Measurements from ENCODE around the gene OR2C1. TPM values are rescaled to one million over a fixed set of nuclear protein-coding genes. Genes with fewer than 3 reads are reported as not detected.
A peak's percentile ranks its signal among the peaks of the same experiment; 100 is the strongest.

Gene OR2C1
- 0.03 TPM for polyA plus RNA-seq (2013)

DNA sequence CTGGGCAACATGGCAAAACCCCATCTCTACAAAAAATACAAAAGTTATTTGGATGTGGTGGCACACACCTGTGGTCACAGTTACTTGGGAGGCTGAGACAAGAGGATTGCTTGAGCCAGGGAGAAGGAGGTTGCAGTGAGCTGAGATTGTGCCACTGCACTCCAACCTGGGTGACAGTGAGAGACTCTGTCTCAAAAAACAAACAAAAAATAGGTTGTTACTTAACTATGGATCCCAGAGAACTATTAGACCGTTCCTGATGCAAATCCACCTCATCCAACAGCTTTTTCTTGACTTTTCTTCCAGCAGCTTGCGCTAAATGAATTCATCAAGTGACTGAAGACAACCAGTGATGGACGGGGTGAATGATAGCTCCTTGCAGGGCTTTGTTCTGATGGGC is at the start of gene OR2C1:
Gene OR2C1, plus strand, starts transcription at position 301 of the 400 bp plus-strand sequence. Its CDS starts 52 bp downstream, at position 353.
- WGBS (ENCODE audit: insufficient coverage): 82% methylated on average over 3 of the region's 3 CpGs
- POLR2A ChIA-PET: no interaction called here
- H3K27ac ChIP-seq (ENCODE audit: insufficient read depth in 1 of 2, low read depth in 1 of 2, low read length in 2 of 2, poor library complexity in 1 of 2, severe bottlenecking in 2 of 2): no peak within 1 kb of the TSS
- no peak within 1 kb of the TSS for H3K4me3 ChIP-seq (ENCODE audit: control insufficient read depth in 1 of 7, extremely low read depth in 1 of 7, insufficient read depth in 4 of 7, low read depth in 2 of 7, low read length in 6 of 7)
- H3K9me3 ChIP-seq (ENCODE audit: control extremely low read depth in 1 of 5, control insufficient read depth in 4 of 5, insufficient read depth in 2 of 5, low read depth in 1 of 5, low read length in 4 of 5): peaks cover 0 to 16% (median 10%) of the 10 kb centered on the region in 5 experiments
- no peaks in the 10 kb centered on the region for H3K27me3 ChIP-seq (replicated peaks in 2 of 5; ENCODE audit: control insufficient read depth in 4 of 5, insufficient read depth in 5 of 5, low read length in 4 of 5)
- no peak for DNase-seq
- CTCF ChIA-PET: no interaction called here
- H3K36me3 ChIP-seq (ENCODE audit: control insufficient read depth in 4 of 4, insufficient read depth in 4 of 4, low read length in 3 of 4): no peaks in the 10 kb centered on the region
- H3K4me1 ChIP-seq (ENCODE audit: control extremely low read depth in 1 of 4, control insufficient read depth in 4 of 4, insufficient read depth in 4 of 4, low read length in 3 of 4): no peaks in the 10 kb centered on the region

DNA sequence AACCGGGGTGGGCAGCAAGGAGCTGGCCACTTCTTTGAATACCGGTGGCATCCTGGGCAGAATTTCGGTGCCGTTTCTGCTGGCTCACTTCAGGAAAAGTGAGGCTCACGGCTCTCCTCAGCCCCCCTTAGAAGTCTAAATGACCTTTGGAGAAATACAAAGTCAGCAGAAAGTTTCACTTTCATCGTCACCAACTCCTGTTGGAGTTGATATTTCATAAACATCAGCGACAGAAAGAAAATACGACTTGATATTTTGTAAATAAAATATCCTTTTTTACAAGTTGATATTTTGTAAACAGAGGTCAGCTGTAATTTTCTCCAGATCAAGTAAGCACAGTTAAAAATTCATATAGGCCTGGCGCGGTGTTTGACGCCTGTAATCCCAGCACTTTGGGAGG is 49.6 kb upstream of the OR2C1 start:
- peak overlapping the region; percentile 70 to 83 (median 81) for H3K4me3 ChIP-seq (ENCODE audit: control insufficient read depth in 1 of 7, extremely low read depth in 1 of 7, insufficient read depth in 4 of 7, low read depth in 2 of 7, low read length in 6 of 7)
- H3K36me3 ChIP-seq (ENCODE audit: control insufficient read depth in 4 of 4, insufficient read depth in 4 of 4, low read length in 3 of 4): peaks cover 11 to 50% (median 27%) of the 10 kb centered on the region in 4 experiments
- peak overlapping the region in 1 of 2 experiments; percentile 86 for H3K27ac ChIP-seq (ENCODE audit: insufficient read depth in 1 of 2, low read depth in 1 of 2, low read length in 2 of 2, poor library complexity in 1 of 2, severe bottlenecking in 2 of 2)
- DNase-seq: no peak
- 57% methylated on average over 8 of the region's 11 CpGs for WGBS (ENCODE audit: insufficient coverage)
- H3K9me3 ChIP-seq (ENCODE audit: control extremely low read depth in 1 of 5, control insufficient read depth in 4 of 5, insufficient read depth in 2 of 5, low read depth in 1 of 5, low read length in 4 of 5): peaks cover 9 to 71% (median 56%) of the 10 kb centered on the region in 5 experiments
- peaks cover 2 to 14% (median 10%) of the 10 kb centered on the region in 4 experiments for H3K4me1 ChIP-seq (ENCODE audit: control extremely low read depth in 1 of 4, control insufficient read depth in 4 of 4, insufficient read depth in 4 of 4, low read length in 3 of 4)
- H3K27me3 ChIP-seq (replicated peaks in 2 of 5; ENCODE audit: control insufficient read depth in 4 of 5, insufficient read depth in 5 of 5, low read length in 4 of 5): no peaks in the 10 kb centered on the region
- POLR2A ChIA-PET: interaction anchor here (0.8 to 1.7 kb wide), 3 partner anchors 23 to 173 kb away, joined by 4 to 5 read pairs (median 4); no protein-coding TSS in a partner anchor
- CTCF ChIA-PET: no interaction called here

DNA sequence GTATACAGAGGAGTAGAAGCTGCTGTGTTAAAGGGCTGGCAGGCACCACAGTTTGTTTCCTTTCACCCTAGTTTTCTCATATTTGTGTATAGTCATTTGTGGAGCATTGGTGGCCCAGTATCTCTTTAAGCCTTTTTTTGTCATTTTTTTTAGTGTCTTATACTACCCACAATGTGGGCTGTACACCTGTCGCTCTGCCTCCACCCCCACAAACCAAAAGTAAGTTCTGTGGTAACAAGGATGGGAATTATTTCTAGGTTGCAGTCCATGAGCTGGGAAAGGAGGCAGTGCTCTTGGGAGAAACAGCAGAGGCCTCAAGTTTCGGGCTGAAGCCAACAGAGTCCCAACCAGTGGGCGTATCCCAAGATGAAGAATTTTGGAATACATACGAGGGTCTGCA is 44.2 kb upstream of the OR2C1 start:
- no peaks in the 10 kb centered on the region for H3K4me1 ChIP-seq (ENCODE audit: control extremely low read depth in 1 of 4, control insufficient read depth in 4 of 4, insufficient read depth in 4 of 4, low read length in 3 of 4)
- ChIA-PET POLR2A (no interaction called here), CTCF (interaction anchor here (0.7 to 1.2 kb wide), 2 partner anchors 11 to 22 kb away, joined by 3 read pairs; no protein-coding TSS in a partner anchor)
- H3K27me3 ChIP-seq (replicated peaks in 2 of 5; ENCODE audit: control insufficient read depth in 4 of 5, insufficient read depth in 5 of 5, low read length in 4 of 5): no peaks in the 10 kb centered on the region
- DNase-seq: no peak
- H3K9me3 ChIP-seq (ENCODE audit: control extremely low read depth in 1 of 5, control insufficient read depth in 4 of 5, insufficient read depth in 2 of 5, low read depth in 1 of 5, low read length in 4 of 5): peaks cover 3 to 96% (median 80%) of the 10 kb centered on the region in 5 experiments
- 100% methylated on average over 3 of the region's 4 CpGs for WGBS (ENCODE audit: insufficient coverage)
- H3K27ac ChIP-seq (ENCODE audit: insufficient read depth in 1 of 2, low read depth in 1 of 2, low read length in 2 of 2, poor library complexity in 1 of 2, severe bottlenecking in 2 of 2): no peak overlapping the region
- H3K36me3 ChIP-seq (ENCODE audit: control insufficient read depth in 4 of 4, insufficient read depth in 4 of 4, low read length in 3 of 4): peaks cover 33 to 88% (median 63%) of the 10 kb centered on the region in 4 experiments
- H3K4me3 ChIP-seq (ENCODE audit: control insufficient read depth in 1 of 7, extremely low read depth in 1 of 7, insufficient read depth in 4 of 7, low read depth in 2 of 7, low read length in 6 of 7): no peak overlapping the region

DNA sequence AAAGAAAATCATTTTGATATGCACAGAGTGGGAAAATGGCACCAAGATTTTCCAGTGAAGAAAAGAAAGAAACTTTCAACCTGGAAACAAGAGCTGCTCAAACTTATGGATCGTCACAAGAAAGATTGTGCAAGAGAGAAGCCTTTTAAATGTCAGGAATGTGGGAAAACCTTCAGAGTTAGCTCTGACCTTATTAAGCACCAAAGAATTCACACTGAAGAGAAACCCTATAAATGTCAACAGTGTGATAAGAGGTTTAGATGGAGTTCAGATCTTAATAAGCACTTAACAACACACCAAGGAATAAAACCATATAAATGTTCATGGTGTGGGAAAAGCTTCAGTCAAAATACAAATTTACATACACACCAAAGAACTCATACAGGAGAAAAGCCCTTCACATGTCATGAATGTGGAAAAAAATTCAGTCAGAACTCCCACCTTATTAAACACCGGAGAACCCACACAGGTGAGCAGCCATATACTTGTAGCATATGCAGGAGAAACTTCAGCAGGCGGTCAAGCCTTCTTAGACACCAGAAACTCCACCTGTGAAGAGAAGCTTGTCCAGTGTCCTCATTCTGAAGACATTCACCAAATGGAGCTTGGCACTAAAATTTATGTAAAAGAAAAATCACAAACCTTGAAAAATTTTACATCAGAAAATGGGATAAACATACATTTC is 38.2 kb upstream of the OR2C1 start:
- Histone ChIP-seq H3K27me3 (replicated peaks in 2 of 5; ENCODE audit: control insufficient read depth in 4 of 5, insufficient read depth in 5 of 5, low read length in 4 of 5) (no peaks in the 10 kb centered on the region), H3K9me3 (ENCODE audit: control extremely low read depth in 1 of 5, control insufficient read depth in 4 of 5, insufficient read depth in 2 of 5, low read depth in 1 of 5, low read length in 4 of 5) (peaks cover 16 to 94% (median 77%) of the 10 kb centered on the region in 5 experiments), H3K27ac (ENCODE audit: insufficient read depth in 1 of 2, low read depth in 1 of 2, low read length in 2 of 2, poor library complexity in 1 of 2, severe bottlenecking in 2 of 2) (no peak overlapping the region), H3K4me1 (ENCODE audit: control extremely low read depth in 1 of 4, control insufficient read depth in 4 of 4, insufficient read depth in 4 of 4, low read length in 3 of 4) (no peaks in the 10 kb centered on the region), H3K4me3 (ENCODE audit: control insufficient read depth in 1 of 7, extremely low read depth in 1 of 7, insufficient read depth in 4 of 7, low read depth in 2 of 7, low read length in 6 of 7) (no peak overlapping the region), H3K36me3 (ENCODE audit: control insufficient read depth in 4 of 4, insufficient read depth in 4 of 4, low read length in 3 of 4) (peaks cover 34 to 58% (median 50%) of the 10 kb centered on the region in 4 experiments)
- CTCF ChIA-PET: interaction anchor here (0.9 kb wide), 1 partner anchor 10 kb away, joined by 3 read pairs; no protein-coding TSS in a partner anchor
- 100% methylated on average over 2 of the region's 3 CpGs for WGBS (ENCODE audit: insufficient coverage)
- POLR2A ChIA-PET: no interaction called here
- peak in 2 of 3 donors; percentile 36 to 44 for DNase-seq

DNA sequence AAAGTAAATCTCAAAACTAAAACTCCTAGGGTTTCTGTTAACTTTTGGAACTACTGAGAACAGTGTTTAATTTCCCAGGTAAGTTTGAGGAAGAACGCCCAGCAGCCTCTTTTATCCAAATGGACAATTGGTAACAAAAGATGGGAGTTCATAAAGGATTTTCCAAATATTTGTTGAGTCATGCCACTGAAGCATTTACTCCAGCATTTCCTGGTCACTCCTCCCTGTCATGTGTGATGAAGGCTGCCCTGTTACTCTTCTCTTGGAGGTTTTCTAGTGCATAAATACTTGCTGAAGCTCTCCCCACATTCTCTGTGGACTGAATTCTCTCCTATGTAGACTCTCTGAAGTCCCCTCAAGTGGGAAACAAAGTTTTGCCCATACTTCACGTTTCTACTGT is 33.9 kb upstream of the OR2C1 start:
- 33% methylated on average over 1 of the region's 2 CpGs for WGBS (ENCODE audit: insufficient coverage)
- POLR2A ChIA-PET: no interaction called here
- CTCF ChIA-PET: interaction anchor here (0.8 to 1.2 kb wide), 2 partner anchors 9 to 10 kb away, joined by 3 read pairs; no protein-coding TSS in a partner anchor

DNA sequence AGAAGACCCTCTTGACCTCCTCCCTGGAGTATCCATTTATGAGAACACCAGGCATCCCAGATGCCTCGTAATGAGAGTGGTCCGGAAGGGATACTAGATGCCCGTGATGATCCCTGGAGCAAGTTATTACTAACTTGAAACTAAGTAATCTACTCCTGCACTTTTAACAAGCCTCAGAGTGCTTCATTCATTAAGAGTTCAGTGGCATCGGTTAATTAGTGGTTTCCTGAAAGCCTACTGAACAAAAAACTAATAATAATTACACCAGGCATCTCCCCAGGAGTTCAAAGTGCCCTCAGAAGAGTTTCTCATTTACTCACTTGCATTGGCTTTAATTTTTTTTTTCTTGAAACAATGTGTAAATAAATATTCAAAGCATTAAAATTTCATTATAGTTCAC is 28.2 kb upstream of the OR2C1 start:
- no peak overlapping the region for H3K4me3 ChIP-seq (ENCODE audit: control insufficient read depth in 1 of 7, extremely low read depth in 1 of 7, insufficient read depth in 4 of 7, low read depth in 2 of 7, low read length in 6 of 7)
- H3K36me3 ChIP-seq (ENCODE audit: control insufficient read depth in 4 of 4, insufficient read depth in 4 of 4, low read length in 3 of 4): no peaks in the 10 kb centered on the region
- H3K27ac ChIP-seq (ENCODE audit: insufficient read depth in 1 of 2, low read depth in 1 of 2, low read length in 2 of 2, poor library complexity in 1 of 2, severe bottlenecking in 2 of 2): no peak overlapping the region
- ChIA-PET POLR2A (no interaction called here), CTCF (no interaction called here)
- no peak for DNase-seq
- H3K9me3 ChIP-seq (ENCODE audit: control extremely low read depth in 1 of 5, control insufficient read depth in 4 of 5, insufficient read depth in 2 of 5, low read depth in 1 of 5, low read length in 4 of 5): peaks cover 0 to 33% (median 14%) of the 10 kb centered on the region in 5 experiments
- 87% methylated on average over 4 of the region's 4 CpGs for WGBS (ENCODE audit: insufficient coverage)
- H3K27me3 ChIP-seq (replicated peaks in 2 of 5; ENCODE audit: control insufficient read depth in 4 of 5, insufficient read depth in 5 of 5, low read length in 4 of 5): no peaks in the 10 kb centered on the region
- no peaks in the 10 kb centered on the region for H3K4me1 ChIP-seq (ENCODE audit: control extremely low read depth in 1 of 4, control insufficient read depth in 4 of 4, insufficient read depth in 4 of 4, low read length in 3 of 4)

More for the DNA sequence above, 33.9 kb upstream of the OR2C1 start:
- Histone ChIP-seq H3K27me3 (replicated peaks in 2 of 5; ENCODE audit: control insufficient read depth in 4 of 5, insufficient read depth in 5 of 5, low read length in 4 of 5) (no peaks in the 10 kb centered on the region), H3K9me3 (ENCODE audit: control extremely low read depth in 1 of 5, control insufficient read depth in 4 of 5, insufficient read depth in 2 of 5, low read depth in 1 of 5, low read length in 4 of 5) (peaks cover 16 to 74% (median 55%) of the 10 kb centered on the region in 5 experiments), H3K4me3 (ENCODE audit: control insufficient read depth in 1 of 7, extremely low read depth in 1 of 7, insufficient read depth in 4 of 7, low read depth in 2 of 7, low read length in 6 of 7) (no peak overlapping the region), H3K4me1 (ENCODE audit: control extremely low read depth in 1 of 4, control insufficient read depth in 4 of 4, insufficient read depth in 4 of 4, low read length in 3 of 4) (no peaks in the 10 kb centered on the region), H3K27ac (ENCODE audit: insufficient read depth in 1 of 2, low read depth in 1 of 2, low read length in 2 of 2, poor library complexity in 1 of 2, severe bottlenecking in 2 of 2) (no peak overlapping the region), H3K36me3 (ENCODE audit: control insufficient read depth in 4 of 4, insufficient read depth in 4 of 4, low read length in 3 of 4) (peaks cover 13 to 16% (median 15%) of the 10 kb centered on the region in 4 experiments)
- no peak for DNase-seq

DNA sequence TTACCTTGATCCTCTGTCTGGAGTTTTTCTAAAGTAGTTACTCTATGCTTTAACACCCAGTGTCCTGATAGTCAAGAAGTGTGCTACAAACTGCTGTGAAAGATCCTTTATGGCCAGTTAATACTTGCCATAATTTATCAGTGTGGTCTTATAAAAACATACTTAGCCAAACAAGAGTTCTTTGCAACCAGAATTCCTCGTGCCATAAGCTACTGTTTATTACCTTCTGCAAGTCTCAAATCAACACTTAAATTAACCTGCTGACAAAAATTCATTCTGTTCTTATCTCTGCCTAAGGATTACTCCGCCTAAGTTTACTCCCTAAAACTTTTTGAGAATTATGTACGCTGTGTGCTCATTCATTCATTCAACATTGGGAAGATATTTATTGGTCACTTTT is 27.6 kb upstream of the OR2C1 start:
- no peaks in the 10 kb centered on the region for H3K27me3 ChIP-seq (replicated peaks in 2 of 5; ENCODE audit: control insufficient read depth in 4 of 5, insufficient read depth in 5 of 5, low read length in 4 of 5)
- ChIA-PET POLR2A (interaction anchor here (0.6 kb wide), 1 partner anchor 55 kb away, joined by 4 read pairs; no protein-coding TSS in a partner anchor), CTCF (no interaction called here)
- peaks cover 0 to 30% (median 14%) of the 10 kb centered on the region in 5 experiments for H3K9me3 ChIP-seq (ENCODE audit: control extremely low read depth in 1 of 5, control insufficient read depth in 4 of 5, insufficient read depth in 2 of 5, low read depth in 1 of 5, low read length in 4 of 5)
- no peak for DNase-seq
- H3K4me1 ChIP-seq (ENCODE audit: control extremely low read depth in 1 of 4, control insufficient read depth in 4 of 4, insufficient read depth in 4 of 4, low read length in 3 of 4): no peaks in the 10 kb centered on the region
- no peak overlapping the region for H3K4me3 ChIP-seq (ENCODE audit: control insufficient read depth in 1 of 7, extremely low read depth in 1 of 7, insufficient read depth in 4 of 7, low read depth in 2 of 7, low read length in 6 of 7)
- no peak overlapping the region for H3K27ac ChIP-seq (ENCODE audit: insufficient read depth in 1 of 2, low read depth in 1 of 2, low read length in 2 of 2, poor library complexity in 1 of 2, severe bottlenecking in 2 of 2)
- no peaks in the 10 kb centered on the region for H3K36me3 ChIP-seq (ENCODE audit: control insufficient read depth in 4 of 4, insufficient read depth in 4 of 4, low read length in 3 of 4)
- 67% methylated on average over 1 of the region's 3 CpGs for WGBS (ENCODE audit: insufficient coverage)

All from common myeloid progenitor, CD34-positive (primary cell).